NCI-H748 (cell line): ENCODE results near the gene PIK3CG.

ENCODE experiments used
- DNase-seq: peaks from one replicate; lab custom pipeline; 2025; ENCODE audit not compliant: unreplicated experiment; lab: John Stamatoyannopoulos, UW

The PIK3CG gene

DNA sequence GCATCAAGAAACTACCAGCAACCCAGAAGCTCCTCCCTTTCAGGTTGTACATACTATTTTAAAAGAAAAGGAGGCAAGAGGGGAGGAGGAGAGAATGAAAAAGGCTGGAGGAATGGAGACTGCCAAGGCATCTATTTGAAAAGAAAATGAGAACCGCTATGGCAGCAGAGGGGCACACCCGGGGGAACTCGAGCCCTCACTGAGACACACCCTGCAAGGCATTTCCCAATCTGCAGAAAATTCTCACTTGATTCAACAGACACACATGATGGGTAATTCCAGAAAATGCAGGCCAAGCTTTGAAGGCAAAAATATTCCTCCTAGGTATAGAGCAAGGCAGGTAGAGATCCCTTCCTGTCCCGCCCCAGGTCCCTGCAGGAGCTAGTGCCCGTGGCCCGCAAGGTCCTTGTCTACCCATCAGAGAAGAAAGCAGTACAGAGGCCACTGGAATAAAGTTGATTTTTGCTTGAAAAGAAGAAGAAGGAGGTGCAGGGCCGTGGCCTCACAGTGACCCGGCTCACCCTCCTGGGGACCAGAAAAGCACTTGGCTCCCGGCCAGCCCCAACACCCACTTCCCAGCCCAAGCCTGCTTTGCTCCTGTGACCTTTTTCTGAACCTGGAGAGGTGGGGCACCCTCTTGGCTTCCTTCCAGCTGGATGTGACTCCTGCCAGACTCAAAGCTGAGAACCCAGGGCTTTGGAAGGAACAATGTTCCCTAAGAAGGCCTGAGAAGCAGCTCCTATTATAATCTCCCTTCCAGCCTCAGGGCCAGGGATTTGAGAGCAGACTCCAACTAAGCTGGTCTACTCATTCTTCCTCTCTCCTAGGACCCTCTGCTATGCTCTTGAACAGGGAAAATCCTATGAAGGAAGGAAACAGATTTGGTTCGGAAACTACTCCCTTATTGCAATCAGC lies 6.2 kb upstream of the PIK3CG start:
- peak; percentile 5 for DNase-seq

DNA sequence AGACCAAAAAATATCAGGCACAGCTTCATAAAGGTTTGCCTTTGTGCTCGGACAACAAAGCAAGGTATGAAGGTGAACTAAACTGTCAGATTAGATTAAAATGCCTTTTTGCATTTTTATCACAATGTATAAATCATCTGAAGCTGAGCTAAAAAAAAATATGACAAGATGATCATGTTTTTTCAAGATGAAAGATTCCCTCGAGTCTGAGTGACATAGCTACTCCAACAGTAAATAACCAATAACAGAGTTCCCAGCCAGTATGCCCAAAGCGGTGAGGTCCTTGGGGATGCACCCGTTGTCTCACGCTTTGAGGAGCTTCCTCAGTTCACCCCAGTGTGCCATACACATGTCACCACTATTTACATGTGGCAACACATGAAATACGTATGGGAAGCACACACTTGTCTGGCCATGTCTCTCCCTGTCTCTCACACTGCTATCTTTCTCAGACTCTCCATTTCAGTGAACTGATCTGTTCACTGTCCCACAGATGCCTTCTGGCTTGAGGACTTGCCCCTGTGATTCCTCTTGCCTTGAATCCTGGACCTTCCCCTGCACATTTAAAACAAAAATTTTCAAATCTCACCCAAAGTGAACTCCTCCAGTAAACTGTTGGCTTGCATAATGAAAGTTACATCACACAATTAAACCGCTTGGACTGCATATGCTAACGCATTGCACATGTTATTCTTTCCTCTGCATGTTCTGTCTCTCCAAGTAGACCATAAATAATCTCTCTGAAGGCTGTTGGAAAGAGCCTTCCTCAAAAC lies 2.6 kb upstream of the PIK3CG start:
- no peak for DNase-seq

GRCh38 chr7:106863274-106863997 lies 1.6 kb upstream of the PIK3CG start:
- no peak for DNase-seq

GRCh38 chr7:106864298-106865081 lies 592 bp upstream of the PIK3CG start:
- DNase-seq: no peak

DNA sequence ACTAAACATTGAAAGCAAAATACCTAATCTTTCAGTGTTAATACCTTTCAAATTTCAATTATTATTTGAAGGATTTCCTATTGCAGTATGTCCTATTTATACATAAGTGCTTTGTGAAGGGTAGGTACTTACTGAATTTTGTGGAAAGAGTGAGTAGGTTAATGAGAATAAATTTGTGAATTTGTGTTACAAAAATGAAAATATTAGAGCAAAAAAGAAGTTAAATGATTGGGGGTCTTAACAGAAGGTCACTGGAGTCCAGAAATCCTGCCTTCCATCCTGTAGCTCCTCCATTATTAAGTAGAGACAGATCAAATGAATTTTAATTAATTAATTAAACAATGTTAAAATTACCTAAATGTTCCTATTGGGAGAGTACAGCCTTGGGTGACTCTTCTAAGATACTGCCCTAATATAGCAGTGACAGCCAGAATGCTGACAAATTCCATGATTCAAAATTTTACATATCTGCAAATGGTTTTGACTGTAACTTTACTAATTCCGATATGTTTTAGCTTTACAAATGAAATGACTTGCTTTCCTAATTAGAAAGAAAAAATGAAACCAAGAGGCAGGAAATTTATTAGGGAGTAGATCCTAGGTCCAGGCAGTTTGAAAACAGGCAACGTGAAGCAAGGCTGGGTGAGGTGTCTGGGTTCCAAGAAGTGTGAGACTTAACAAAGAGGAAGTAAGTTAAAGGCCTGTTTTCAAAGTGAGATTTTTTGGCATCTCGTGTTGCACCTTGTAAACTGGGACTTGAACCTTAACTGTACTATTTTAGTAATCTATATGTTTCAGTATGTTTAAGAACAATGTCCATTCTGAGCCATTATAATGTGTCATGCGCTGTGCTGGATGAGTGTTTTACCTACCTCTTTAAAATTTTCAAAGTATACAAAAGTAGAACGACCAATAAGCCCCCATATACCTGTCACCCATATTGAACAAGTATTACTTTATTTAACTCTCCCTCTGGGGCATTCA lies 1.5 kb downstream of the PIK3CG start:
- no peak for DNase-seq

DNA sequence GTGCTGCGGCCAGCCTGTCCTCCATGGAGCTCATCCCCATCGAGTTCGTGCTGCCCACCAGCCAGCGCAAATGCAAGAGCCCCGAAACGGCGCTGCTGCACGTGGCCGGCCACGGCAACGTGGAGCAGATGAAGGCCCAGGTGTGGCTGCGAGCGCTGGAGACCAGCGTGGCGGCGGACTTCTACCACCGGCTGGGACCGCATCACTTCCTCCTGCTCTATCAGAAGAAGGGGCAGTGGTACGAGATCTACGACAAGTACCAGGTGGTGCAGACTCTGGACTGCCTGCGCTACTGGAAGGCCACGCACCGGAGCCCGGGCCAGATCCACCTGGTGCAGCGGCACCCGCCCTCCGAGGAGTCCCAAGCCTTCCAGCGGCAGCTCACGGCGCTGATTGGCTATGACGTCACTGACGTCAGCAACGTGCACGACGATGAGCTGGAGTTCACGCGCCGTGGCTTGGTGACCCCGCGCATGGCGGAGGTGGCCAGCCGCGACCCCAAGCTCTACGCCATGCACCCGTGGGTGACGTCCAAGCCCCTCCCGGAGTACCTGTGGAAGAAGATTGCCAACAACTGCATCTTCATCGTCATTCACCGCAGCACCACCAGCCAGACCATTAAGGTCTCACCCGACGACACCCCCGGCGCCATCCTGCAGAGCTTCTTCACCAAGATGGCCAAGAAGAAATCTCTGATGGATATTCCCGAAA lies 2.7 kb downstream of the PIK3CG start:
- DNase-seq: no peak

GRCh38 chr7:106868364-106868763 lies 3.3 kb downstream of the PIK3CG start:
- no peak for DNase-seq

- no peak for DNase-seq
Measured at GRCh38 chr7:106869954-106870353, 4.9 kb downstream of the PIK3CG start.

- DNase-seq: no peak
Measured at GRCh38 chr7:106870528-106870927, 5.4 kb downstream of the PIK3CG start.

- no peak for DNase-seq
Measured at GRCh38 chr7:106870983-106871410, 5.9 kb downstream of the PIK3CG start.

GRCh38 chr7:106871793-106872571 lies 6.9 kb downstream of the PIK3CG start:
- DNase-seq: no peak

- no peak for DNase-seq
Measured at GRCh38 chr7:106872763-106873162, 7.7 kb downstream of the PIK3CG start.

- DNase-seq: no peak
Measured at GRCh38 chr7:106874076-106874475, 9.0 kb downstream of the PIK3CG start.

DNA sequence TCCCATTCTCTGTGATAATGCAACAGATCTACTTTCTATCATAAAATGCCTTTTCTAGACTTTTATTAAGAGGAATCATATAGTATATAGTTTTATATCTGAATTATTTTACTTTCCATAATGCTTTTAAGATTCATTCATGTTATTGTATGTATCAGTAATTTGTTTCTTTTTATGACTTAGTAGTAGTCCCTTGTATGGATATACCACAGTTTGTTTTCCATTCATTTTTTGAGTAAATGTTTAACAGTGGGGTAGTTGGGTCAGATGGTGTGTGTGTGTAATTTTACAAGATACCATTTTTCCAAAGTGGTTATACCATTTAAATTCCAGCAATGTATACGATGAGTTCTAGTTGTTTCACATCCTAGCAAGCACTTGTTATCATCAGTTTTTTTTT lies 10.4 kb downstream of the PIK3CG start:
- DNase-seq: no peak

DNA sequence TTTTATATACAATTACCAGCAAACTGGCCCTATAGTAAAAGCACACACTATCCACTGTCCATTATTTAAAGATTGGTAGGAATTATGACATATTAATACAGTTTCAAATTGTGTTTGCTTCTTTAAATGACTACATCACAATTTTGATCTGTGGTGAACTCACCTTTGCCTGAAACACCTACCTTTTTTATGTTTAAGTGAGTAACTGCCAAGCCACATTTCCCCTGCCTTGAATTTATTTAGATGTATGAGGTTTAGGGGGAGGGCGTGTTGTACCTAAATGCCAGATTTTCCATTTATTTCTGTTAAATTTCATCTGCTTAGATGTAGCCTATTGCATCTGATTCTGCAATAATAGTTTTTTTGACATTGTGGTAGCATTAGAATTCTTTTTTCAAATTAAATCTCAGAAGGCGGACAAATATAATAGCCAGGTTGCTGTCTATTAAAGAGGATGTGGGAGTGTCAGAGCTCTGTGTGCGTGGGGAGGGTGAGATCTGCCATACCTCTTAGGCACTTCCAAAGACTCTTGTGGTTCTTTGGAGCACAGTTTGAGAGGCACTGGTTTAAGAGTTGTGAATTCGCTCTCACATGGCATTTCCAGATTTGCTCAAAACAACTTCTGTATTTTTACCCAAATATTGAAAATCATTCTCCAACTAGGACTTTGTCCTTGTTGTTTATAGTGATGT lies 13.8 kb downstream of the PIK3CG start:
- no peak for DNase-seq

GRCh38 chr7:106881984-106882383 lies 16.9 kb downstream of the PIK3CG start:
- no peak for DNase-seq

DNA sequence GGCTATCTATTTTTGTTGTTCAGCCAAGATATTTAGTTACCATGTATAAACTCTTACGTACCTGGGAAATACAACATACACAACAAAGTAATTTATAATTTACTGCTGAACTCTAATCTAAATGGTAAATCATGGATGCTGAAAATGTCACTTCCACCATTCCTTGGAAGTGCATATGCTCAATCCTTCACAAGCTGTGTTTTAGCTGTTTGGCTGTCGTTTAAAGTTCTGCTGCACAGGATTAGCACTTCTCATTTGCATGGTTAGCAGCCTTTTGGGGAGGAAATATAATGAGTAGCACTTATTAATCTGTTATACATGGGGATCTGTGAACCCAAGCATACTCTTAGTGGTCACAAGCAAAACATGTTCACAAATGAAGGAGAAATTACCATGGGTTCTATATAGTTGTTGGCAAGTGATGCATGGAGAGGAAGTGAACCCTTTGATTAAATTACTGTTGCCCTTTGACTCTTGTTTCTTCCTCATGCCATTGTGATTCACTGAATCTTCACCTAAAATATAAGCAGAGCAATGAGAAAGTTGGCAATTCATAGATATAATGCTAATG lies 18.5 kb downstream of the PIK3CG start:
- no peak for DNase-seq
